DOHH2 (cell line): ENCODE results near the gene RNF175.

Source experiments
- EZH2phosphoT487 ChIP-seq: fragments of 200-600 bp; sonication (generic); IDR thresholded peaks from 2 replicates; pipeline ENCODE4 v1.6.1; 2017; ENCODE audit warnings: borderline replicate concordance, mild to moderate bottlenecking, antibody characterized with exemption, low read length, moderate library complexity, mixed read lengths
- TF ChIP-seq, protein P1 (sequence below): fragments of 200-600 bp; sonication (generic); IDR thresholded peaks from one replicate; pipeline ENCODE4 v1.5.1; 2014; ENCODE audit warnings: antibody characterized with exemption, mild to moderate bottlenecking, low read depth, low read length; ENCODE audit not compliant: poor library complexity, severe bottlenecking

DNA sequence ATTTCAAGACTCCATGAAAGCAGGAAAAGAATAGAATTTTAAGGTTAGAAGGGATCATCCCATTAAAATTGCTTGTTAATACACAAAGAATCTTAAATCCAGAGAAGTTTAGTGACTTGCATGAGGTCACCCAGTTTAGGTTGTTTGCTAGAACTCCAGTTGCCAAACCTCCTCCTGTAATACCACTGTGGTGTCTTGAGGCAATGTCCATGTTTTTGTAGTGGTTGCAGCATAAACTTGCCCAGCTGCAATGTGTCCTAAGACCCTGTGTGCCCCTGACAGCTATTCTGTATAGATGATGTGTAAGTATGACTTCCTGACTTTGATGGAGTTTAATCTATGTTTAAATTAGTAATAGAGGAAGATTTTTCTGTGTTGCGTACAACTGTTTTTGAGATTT, 22.8 kb upstream of the RNF175 start:
- TF ChIP-seq, protein P1, sequence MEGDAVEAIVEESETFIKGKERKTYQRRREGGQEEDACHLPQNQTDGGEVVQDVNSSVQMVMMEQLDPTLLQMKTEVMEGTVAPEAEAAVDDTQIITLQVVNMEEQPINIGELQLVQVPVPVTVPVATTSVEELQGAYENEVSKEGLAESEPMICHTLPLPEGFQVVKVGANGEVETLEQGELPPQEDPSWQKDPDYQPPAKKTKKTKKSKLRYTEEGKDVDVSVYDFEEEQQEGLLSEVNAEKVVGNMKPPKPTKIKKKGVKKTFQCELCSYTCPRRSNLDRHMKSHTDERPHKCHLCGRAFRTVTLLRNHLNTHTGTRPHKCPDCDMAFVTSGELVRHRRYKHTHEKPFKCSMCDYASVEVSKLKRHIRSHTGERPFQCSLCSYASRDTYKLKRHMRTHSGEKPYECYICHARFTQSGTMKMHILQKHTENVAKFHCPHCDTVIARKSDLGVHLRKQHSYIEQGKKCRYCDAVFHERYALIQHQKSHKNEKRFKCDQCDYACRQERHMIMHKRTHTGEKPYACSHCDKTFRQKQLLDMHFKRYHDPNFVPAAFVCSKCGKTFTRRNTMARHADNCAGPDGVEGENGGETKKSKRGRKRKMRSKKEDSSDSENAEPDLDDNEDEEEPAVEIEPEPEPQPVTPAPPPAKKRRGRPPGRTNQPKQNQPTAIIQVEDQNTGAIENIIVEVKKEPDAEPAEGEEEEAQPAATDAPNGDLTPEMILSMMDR, result no peak
- TF ChIP-seq EZH2phosphoT487, result no peak
